HT-29 (cell line): ENCODE results near the gene RNF213. TPM values are rescaled to one million over a fixed set of nuclear protein-coding genes. Genes with fewer than 3 reads are reported as not detected.
"Not testable (repeated sequence)": the region's sequence is repeated elsewhere in the genome, so short reads cannot be mapped to it uniquely, and the experiment has no call there.

Experiments
- DNase-seq: peaks from one replicate; pipeline ENCODE4 v3.0.0-alpha.2; 2015; ENCODE audit warnings: low spot score
- total RNA-seq: library from RNA; depleted of rRNA; stranded (reverse); fragments of >200 nt; shearing (Covaris generic); gene quantifications from 2 replicates; pipeline ENCODE4 v1.2.3, GENCODE V29; 2014

Gene RNF213
- total RNA-seq, 1 experiment from 2014 or later = 70.5 TPM

- DNase-seq = no peak
These were observed 7.8 kb downstream of the RNF213 start for GRCh38 chr17:80268427-80268826.

GRCh38 chr17:80269405-80269807 lies 8.8 kb downstream of the RNF213 start:
- DNase-seq = no peak

- DNase-seq = no peak
These were observed 9.5 kb downstream of the RNF213 start for GRCh38 chr17:80270104-80270503.

- DNase-seq = peak; percentile 22
These were observed 10.2 kb downstream of the RNF213 start for GRCh38 chr17:80270836-80271235.

GRCh38 chr17:80272366-80272765 lies 11.7 kb downstream of the RNF213 start:
- DNase-seq = no peak

- DNase-seq = no peak
These were observed 13.7 kb downstream of the RNF213 start for GRCh38 chr17:80274331-80274730.

DNA sequence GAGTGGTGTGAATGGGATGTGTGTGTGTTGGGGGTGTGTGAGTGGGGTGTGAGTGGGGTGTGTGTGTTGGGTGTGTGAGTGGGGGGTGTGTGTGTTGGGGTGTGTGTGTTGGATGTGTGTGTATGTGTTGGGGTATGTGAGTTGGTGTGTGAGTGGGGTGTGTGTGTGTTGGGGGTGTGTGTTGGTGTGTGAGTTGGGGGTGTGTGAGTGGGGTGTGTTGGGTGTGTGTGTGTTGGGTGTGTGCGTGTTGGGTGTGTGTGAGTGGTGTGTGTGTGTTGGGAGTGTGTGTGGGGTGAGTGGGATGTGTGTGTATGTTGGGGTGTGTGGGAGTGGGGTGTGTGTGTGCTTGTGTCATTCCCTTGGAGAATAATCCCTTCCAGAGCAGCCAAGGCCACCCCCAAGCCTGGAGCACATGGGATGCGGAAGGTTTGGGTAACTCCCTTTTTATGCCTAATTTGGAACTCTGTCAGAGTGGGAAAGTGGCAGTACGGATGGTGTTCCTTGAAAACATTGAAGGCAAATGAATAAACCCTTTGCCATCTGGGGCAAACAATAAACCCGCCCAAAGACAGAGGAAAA lies 14.3 kb downstream of the RNF213 start:
- DNase-seq = no peak

- not testable (repeated sequence) for DNase-seq
These were observed 15.2 kb downstream of the RNF213 start for GRCh38 chr17:80275857-80276256.

DNA sequence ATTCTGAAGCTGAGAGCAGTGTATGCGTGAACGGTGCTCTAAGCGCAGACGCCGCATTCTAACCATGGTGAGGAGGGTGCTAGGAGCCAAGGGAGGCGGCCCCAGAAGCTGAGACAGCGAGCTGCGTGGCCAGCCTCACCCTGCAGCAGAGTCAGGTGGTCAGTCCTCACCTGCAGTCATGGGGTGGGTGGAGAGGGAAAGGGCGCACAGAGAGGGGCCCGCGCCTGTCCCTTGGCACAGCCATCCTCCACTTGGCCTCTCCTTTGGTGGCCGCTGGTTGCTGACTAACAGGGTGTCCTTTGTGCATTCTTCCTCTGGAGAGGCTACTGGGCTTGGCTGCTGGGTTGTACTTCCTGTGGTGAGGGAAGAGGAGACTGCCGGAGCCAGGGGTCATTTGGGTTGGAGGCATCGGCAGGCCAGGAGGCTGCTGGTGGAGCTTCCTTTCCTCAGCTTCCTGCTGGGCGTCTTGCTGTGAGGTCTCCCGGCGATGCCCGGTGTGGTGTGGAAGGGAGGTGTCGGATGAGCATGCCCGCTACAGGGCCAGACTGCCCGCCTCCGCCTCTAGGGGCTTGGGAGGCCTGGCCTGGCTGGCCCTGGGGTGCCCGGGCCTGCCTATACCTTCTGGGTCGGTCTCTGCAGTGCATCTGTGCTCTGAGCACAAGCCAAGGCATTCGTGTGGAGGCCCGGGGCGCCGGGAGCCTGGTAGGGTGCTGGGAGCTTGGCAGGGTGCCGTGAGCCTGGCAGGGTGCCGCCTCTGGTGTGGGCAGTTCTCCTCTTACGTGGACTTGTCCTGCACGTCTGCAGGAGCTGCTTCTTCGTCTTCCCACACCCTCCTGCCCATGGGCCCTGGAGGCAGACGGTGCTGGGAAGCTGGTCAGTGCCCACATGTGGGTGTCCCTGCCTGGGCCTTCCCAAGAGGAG lies 17.4 kb downstream of the RNF213 start:
- DNase-seq = no peak

DNA sequence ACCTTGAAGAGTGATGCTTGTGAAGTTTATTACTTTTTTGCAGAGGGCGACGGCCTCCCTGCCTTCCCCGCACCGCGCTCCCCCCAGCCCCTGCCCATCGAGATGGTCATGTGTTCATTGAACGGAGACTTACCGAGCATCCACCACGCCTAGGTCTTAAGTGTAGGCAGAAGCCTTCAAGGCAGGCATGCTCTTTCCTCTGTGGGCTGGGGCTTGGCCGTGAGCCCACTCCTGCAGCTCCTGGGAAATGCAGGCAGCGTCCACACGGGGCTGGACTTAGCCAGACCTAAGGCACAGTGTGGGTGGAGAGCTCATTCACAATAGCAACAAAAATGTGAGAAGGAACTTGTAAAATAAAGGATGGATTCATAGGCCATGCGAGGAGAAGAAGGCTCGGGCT lies 19.2 kb downstream of the RNF213 start:
- no peak for DNase-seq

DNA sequence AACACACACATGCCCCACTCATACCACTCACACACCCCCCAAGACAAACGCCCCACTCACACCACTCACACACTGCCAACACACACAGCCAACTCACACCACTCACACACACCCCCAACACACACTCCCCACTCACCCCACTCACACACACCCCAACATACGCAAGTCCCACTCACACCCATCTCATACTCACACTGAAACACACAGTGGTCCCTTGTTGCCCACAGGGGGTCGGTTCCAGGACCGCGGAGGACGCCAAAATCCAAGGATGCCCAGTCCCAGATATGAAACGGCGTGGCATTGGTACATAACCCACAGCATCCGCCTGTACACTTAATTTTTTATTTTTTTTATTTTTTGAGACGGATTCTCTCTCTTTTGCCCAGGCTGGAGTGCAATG lies 20.9 kb downstream of the RNF213 start:
- DNase-seq = no peak

DNA sequence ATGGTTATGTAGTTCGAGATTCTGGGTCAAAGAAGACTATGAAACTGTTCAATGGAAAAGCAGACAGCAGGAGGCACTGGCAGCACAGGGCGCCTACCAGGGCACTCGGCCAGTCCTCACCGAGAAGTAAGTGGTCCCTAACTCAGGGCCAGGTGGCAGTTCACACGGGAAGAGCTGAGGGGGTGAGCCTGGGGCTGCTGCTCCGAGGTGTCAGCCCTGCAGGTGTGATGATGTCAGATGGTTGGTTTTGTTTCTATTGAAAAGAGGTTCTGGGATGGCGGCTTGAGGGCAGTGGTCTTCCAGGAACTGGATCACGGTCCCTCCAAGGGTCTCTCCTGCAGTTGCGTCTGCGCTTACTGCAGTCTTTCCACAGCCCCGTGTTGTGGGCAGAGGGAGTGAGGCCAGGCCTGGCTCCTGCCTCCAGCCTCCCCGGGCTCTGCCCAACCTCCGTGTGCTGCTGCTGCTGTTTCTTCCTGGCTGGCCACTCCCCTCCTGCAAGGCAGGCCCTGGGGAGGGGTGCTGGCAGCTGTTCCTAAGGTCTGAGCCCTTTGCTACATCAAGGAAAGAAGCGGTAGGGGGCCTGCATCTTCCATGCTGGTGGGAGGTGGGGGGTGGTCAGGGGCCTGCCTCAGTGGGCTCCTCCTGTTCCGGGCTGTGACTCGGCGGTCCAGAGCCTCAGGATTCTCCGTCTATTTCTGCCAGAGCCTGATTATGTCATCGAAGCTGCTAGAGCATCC lies 22.6 kb downstream of the RNF213 start:
- DNase-seq = no peak

DNA sequence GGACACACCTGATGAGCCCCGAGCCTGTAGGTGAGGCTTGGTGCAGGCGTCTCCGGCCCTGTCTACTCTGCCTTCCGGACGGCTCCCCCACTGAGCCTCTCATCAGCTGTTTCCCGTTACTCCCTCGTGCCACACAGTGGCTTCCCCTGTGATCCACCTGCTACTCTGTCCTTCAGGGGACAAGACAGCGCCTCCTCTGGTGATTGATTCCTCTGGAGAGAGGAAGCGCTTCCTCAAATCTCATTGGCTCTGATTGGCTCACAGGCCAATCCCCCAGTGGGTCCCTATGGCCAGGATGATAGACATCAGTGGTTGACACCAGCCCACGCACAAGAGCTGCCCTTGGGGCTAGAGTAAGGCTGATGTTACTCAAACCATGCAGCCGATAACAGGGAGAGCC lies 24.0 kb downstream of the RNF213 start:
- DNase-seq = no peak

- no peak for DNase-seq
These were observed 24.7 kb downstream of the RNF213 start for GRCh38 chr17:80285237-80285920.

- no peak for DNase-seq
These were observed 25.9 kb downstream of the RNF213 start for GRCh38 chr17:80286638-80286960.

GRCh38 chr17:80287038-80287437 lies 26.4 kb downstream of the RNF213 start:
- DNase-seq = no peak

- no peak for DNase-seq
These were observed 27.3 kb downstream of the RNF213 start for GRCh38 chr17:80287806-80288567.

DNA sequence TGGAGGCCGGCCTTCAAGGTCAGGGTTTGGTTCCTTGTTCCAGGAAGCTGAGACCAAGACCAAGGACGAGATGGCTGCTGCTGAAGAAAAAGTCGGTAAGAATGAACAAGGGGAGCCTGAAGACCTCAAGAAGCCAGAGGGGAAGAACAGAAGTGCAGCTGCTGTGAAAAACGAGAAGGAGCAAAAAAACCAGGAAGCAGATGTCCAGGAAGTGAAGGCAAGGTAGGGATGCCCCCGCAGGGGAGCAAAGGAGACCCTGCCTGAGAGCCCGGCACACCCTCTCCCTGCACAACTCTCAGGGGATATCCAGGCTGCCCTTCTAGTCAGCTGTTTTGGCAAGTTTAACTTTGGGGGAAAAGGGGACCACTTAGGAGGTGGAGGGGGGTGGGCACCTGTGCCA lies 29.0 kb downstream of the RNF213 start:
- DNase-seq = no peak

DNA sequence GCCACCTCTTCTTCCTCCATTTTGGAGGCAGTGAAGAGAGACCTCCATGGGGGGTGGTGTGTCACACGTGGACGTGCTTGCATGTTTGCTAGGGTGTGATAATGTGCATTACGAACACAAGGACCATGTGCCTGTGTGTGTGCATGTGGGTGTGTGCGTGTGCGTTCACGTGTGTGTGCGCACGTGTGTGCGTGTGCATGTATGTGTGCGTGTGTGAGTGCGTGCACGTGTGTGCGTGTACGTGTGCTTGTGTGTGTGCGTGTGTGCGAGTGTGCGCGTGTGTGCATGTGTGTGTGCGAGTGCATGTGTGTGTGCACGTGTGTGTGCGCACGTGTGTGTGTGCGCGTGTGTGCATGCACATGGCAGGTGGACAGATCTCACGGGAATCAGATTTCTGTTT lies 29.5 kb downstream of the RNF213 start:
- DNase-seq = no peak

GRCh38 chr17:80291260-80291659 lies 30.6 kb downstream of the RNF213 start:
- no peak for DNase-seq
